ENCODE measurements around the gene CCDC88C.

DNA sequence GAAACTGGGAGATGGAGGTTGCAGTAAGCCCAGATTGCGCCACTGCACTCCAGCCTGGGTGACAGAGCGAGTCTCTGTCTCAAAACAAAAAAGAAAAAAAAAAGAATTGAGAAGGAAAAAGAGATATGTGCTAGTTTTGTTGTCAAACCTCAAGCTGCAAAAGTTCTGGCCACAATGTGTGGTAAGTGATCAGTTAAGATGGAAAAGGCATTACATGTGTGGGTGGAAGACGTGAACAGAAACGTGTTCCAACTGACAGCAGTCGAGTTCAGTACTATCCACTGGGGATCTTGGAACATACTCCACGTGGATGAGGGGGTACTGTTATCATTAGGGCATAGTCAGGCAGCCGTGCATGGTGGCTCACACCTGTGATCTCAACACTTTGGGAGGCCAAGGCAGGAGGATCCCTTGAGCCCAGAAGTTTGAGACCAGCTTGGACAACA, 190.4 kb downstream of the CCDC88C start:
- TF ChIP-seq, protein P1, sequence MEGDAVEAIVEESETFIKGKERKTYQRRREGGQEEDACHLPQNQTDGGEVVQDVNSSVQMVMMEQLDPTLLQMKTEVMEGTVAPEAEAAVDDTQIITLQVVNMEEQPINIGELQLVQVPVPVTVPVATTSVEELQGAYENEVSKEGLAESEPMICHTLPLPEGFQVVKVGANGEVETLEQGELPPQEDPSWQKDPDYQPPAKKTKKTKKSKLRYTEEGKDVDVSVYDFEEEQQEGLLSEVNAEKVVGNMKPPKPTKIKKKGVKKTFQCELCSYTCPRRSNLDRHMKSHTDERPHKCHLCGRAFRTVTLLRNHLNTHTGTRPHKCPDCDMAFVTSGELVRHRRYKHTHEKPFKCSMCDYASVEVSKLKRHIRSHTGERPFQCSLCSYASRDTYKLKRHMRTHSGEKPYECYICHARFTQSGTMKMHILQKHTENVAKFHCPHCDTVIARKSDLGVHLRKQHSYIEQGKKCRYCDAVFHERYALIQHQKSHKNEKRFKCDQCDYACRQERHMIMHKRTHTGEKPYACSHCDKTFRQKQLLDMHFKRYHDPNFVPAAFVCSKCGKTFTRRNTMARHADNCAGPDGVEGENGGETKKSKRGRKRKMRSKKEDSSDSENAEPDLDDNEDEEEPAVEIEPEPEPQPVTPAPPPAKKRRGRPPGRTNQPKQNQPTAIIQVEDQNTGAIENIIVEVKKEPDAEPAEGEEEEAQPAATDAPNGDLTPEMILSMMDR (IDR thresholded peaks at IDR 0.05; ENCODE audit: low read depth, low read length), result no peak
- TF ChIP-seq EZH2phosphoT487 (IDR thresholded peaks at IDR 0.05; ENCODE audit: low read depth), result no peak

Data from OCI-LY3 (cell line).